ENCODE data around the gene TBC1D10B. TPM values are rescaled to one million over a fixed set of nuclear protein-coding genes. Genes with fewer than 3 reads are reported as not detected.

The TBC1D10B gene
- total and polyA plus RNA-seq, 9 of the 15 experiments (the other 6 are each of a cell fraction or from before 2014, with no cell fraction given): 2.2 to 55.4 (median 17.5) TPM

- ChIA-PET POLR2A (interaction anchor here (0.6 to 1.0 kb wide), 8 partner anchors 8 to 554 kb away, joined by 3 to 5 read pairs (median 3); partner anchors contain the start of genes DCTPP1 and TBC1D10B), CTCF (ENCODE audit: low intra/inter-chr PET ratio) (no interaction called here)
- Histone ChIP-seq H3K9me3 (replicated peaks; ENCODE audit: control insufficient read depth, insufficient read depth, low read depth, low read length) (no peaks in the 10 kb centered on the region), H3K9me1 (ENCODE audit: control insufficient read depth, insufficient read depth, low read length) (no peaks in the 10 kb centered on the region), H2AFZ (ENCODE audit: low read depth, low read length) (peak overlapping the region; percentile 92), H3K4me2 (ENCODE audit: insufficient read depth, low read length) (peak overlapping the region; percentile 76), H4K20me1 (replicated peaks; ENCODE audit: control insufficient read depth, insufficient read depth, low read length) (no peaks in the 10 kb centered on the region), H3K79me2 (ENCODE audit: control insufficient read depth, insufficient read depth, low read length) (peaks cover 10% of the 10 kb centered on the region), H3K27ac (ENCODE audit: extremely low read depth, low read depth, low read length) (peak overlapping the region; percentile 86), H3K4me3 (peak overlapping the region; percentile 87), H3K27me3 (ENCODE audit: control insufficient read depth in 2 of 2, insufficient read depth in 2 of 2, low read length in 2 of 2) (no peaks in the 10 kb centered on the region), H3K36me3 (ENCODE audit: control insufficient read depth, insufficient read depth, low read length) (peaks cover 21% of the 10 kb centered on the region; the same call in 2 of the 3 replicates), H3K9ac (ENCODE audit: insufficient read depth in 1 of 2, low read depth in 2 of 2, low read length in 2 of 2) (peak overlapping the region; percentile 79 to 95), H3K4me1 (replicated peaks in 1 of 2; ENCODE audit: control insufficient read depth in 2 of 2, insufficient read depth in 2 of 2, low read length in 2 of 2) (peaks cover 26 to 61% of the 10 kb centered on the region in 2 experiments)
- ATAC-seq (peak; percentile 33), DNase-seq (ENCODE audit: extremely low read depth in 1 of 4, low spot score in 3 of 4) (peak in 3 of 4 experiments; percentile 27 to 66 (median 62)), FAIRE-seq (no peak)
- in situ Hi-C loops (cut with MboI): no loop called here
- intact Hi-C loops (cut with micrococcal nuclease): loop anchor here (2.0 kb wide), 1 partner anchor 15 kb away; no protein-coding TSS in a partner anchor
- WGBS (ENCODE audit: insufficient coverage, low coverage, missing lambda C conversion rate): 5% methylated on average over 13 of the region's 13 CpGs
- BruUV-seq (replicated peaks): TSS peak; percentile 63
- TF ChIP-seq SREBF1 (IDR thresholded peaks at IDR 0.05; ENCODE audit: borderline replicate concordance, low read depth, low read length) (0 out of 2 replicates have a peak, but pooled peaks have one; percentile 18), HMG20B (CRISPR knock-in tag; IDR thresholded peaks at IDR 0.05) (no peak), CTBP1 (IDR thresholded peaks at IDR 0.05; ENCODE audit: borderline replicate concordance) (peak; percentile 40; the same call in 1 of the 2 replicates), ZBTB26 (CRISPR knock-in tag; IDR thresholded peaks at IDR 0.05) (0 out of 2 replicates have a peak, but pooled peaks have one; percentile 13), NBN (IDR thresholded peaks at IDR 0.05; ENCODE audit: low read depth) (no peak), SFPQ (IDR thresholded peaks at IDR 0.05; ENCODE audit: low read depth, low read length) (no peak), MXD1 (CRISPR knock-in tag; IDR thresholded peaks at IDR 0.05; ENCODE audit: borderline replicate concordance, poor library complexity, severe bottlenecking) (no peak), PHF8 (IDR thresholded peaks at IDR 0.05; ENCODE audit: borderline replicate concordance, low read length) (no peak), GATA2 (CRISPR knock-in tag; IDR thresholded peaks at IDR 0.05) (peak; percentile 69), E2F6 (IDR thresholded peaks at IDR 0.05; ENCODE audit: borderline replicate concordance in 1 of 2, extremely low read depth in 1 of 2, insufficient read depth in 1 of 2, insufficient read length in 1 of 2, low read depth in 1 of 2, low read length in 1 of 2, poor library complexity in 1 of 2, severe bottlenecking in 1 of 2) (no peak), ZBTB7A (IDR thresholded peaks at IDR 0.05; ENCODE audit: borderline replicate concordance, control insufficient read depth, low read depth, low read length) (0 out of 2 replicates have a peak, but pooled peaks have one; percentile 31), RBM17 (IDR thresholded peaks at IDR 0.05; ENCODE audit: borderline replicate concordance, low read depth, low read length) (no peak), NR2C1 (IDR thresholded peaks at IDR 0.05) (0 out of 2 replicates have a peak, but pooled peaks have one; percentile 25), NR2C1 (tag; IDR thresholded peaks at IDR 0.05) (no peak), SMARCE1 (IDR thresholded peaks at IDR 0.05) (peak; percentile 61; the same call in 1 of the 2 replicates), PRPF4 (IDR thresholded peaks at IDR 0.05; ENCODE audit: insufficient read depth, low read depth, low read length, poor library complexity, severe bottlenecking) (peak; percentile 2)
These were observed 25.8 kb upstream of the TBC1D10B start for GRCh38 chr16:30395992-30396585.

Data from K562 (cell line).